IgD-negative memory B cell (primary cell): ENCODE results near the gene NKAP. TPM values are rescaled to one million over a fixed set of nuclear protein-coding genes. Genes with fewer than 3 reads are reported as not detected.
"Not testable (repeated sequence)": the region's sequence is repeated elsewhere in the genome, so short reads cannot be mapped to it uniquely, and the experiment has no call there.

ENCODE experiments used
- H3K27ac Mint-ChIP-seq, 3 donors: one replicate each; pipeline ENCODE4 v1.8.0; 2020 to 2022; ENCODE audit warnings: mild to moderate bottlenecking in 3 of 3, mixed read lengths in 3 of 3, moderate library complexity in 1 of 3
- H3K27me3 Mint-ChIP-seq: one replicate; pipeline ENCODE4 v1.8.0; 2021; ENCODE audit warnings: mixed read lengths
- H3K36me3 Mint-ChIP-seq: one replicate; pipeline ENCODE4 v1.8.0; 2020; ENCODE audit warnings: mild to moderate bottlenecking, mixed read lengths
- H3K4me1 Mint-ChIP-seq, 3 donors: one replicate each; pipeline ENCODE4 v1.8.0; 2020 to 2022; ENCODE audit warnings: mixed read lengths in 3 of 3, mild to moderate bottlenecking in 1 of 3
- H3K4me3 Mint-ChIP-seq, 4 donors: one replicate each; pipeline ENCODE4 v1.8.0; 2020 to 2022; ENCODE audit warnings: mild to moderate bottlenecking in 4 of 4, mixed read lengths in 4 of 4, moderate library complexity in 3 of 4
- H3K9me3 Mint-ChIP-seq, 3 donors: one replicate each; pipeline ENCODE4 v1.8.0; 2020 to 2021; ENCODE audit warnings: mixed read lengths in 3 of 3, mild to moderate bottlenecking in 1 of 3
- polyA plus RNA-seq: library from polyadenylated mRNA; unstranded; fragments of 300-500 nt; fragmentation: Illumina TruSeq; gene quantifications from one replicate; pipeline ENCODE4 v1.2.3, GENCODE V29; 2021

NKAP gene
- polyA plus RNA-seq, 1 donor from 2014 or later = 5.4 TPM

- no peaks in the 10 kb centered on the region for H3K9me3 Mint-ChIP-seq
- no peak within 1 kb of the TSS for H3K4me3 Mint-ChIP-seq
- H3K27ac Mint-ChIP-seq = no peak within 1 kb of the TSS
- H3K36me3 Mint-ChIP-seq = no peaks in the 10 kb centered on the region
- H3K4me1 Mint-ChIP-seq = peaks cover 0 to 1% (median 0%) of the 10 kb centered on the region in 3 donors
- H3K27me3 Mint-ChIP-seq = peaks cover 1% of the 10 kb centered on the region
Observed at GRCh38 chrX:119895843-119896326, 47.7 kb downstream of the NKAP start, which contains the start of gene AKAP14. TSS of gene AKAP14 (plus strand) at chrX:119895893. CDS start at chrX:119903224, 7,331 bp downstream.

DNA sequence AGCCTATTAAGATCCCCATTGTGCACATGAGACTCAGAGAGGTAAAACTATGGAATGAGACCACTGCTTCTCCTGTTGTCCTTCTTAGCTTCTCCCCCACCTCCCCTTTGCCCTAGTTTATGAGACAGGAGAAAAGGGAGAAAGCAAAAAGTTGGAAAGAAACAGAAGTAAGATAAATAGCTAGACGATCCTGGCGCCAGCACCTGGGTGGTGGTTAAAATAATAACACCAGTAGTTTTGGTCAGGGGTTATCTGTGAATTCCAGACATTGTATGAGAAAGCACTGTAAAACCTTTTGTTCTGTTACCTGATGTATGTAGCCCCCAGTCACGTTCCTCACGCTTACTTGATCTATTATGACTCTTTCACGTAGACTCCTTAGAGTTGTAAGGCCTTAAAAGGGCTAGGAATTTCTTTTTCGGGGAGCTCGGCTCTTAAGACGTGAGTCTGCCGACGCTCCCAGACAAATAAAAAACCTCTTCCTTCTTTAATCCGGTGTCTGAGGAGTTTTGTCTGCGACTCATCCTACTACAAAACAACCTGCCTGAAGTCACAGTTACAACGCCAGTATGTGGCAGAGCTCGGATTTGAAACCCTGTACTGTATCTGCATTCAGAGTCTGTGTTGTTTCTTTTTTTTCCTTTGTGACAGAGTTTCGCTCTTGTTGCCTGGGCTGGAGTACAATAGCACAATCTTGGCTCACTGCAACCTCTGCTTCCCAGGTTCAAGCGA lies 51.4 kb downstream of the NKAP start:
- not testable (repeated sequence) for H3K4me1 Mint-ChIP-seq, H3K36me3 Mint-ChIP-seq, H3K27ac Mint-ChIP-seq, H3K9me3 Mint-ChIP-seq, H3K4me3 Mint-ChIP-seq, H3K27me3 Mint-ChIP-seq

GRCh38 chrX:119890626-119891025 lies 52.9 kb downstream of the NKAP start:
- H3K27ac Mint-ChIP-seq, H3K9me3 Mint-ChIP-seq, H3K4me1 Mint-ChIP-seq, H3K27me3 Mint-ChIP-seq, H3K4me3 Mint-ChIP-seq, H3K36me3 Mint-ChIP-seq: not testable (repeated sequence)

GRCh38 chrX:119887721-119888425 lies 55.7 kb downstream of the NKAP start:
- Mint-ChIP-seq H3K4me3 (peak overlapping the region; percentile 29 to 57 (median 53)), H3K4me1 (peaks cover 0 to 5% (median 4%) of the 10 kb centered on the region in 3 donors), H3K9me3 (no peaks in the 10 kb centered on the region), H3K36me3 (no peaks in the 10 kb centered on the region), H3K27ac (peak overlapping the region in 1 of 3 donors; percentile 39), H3K27me3 (peaks cover 1% of the 10 kb centered on the region)

DNA sequence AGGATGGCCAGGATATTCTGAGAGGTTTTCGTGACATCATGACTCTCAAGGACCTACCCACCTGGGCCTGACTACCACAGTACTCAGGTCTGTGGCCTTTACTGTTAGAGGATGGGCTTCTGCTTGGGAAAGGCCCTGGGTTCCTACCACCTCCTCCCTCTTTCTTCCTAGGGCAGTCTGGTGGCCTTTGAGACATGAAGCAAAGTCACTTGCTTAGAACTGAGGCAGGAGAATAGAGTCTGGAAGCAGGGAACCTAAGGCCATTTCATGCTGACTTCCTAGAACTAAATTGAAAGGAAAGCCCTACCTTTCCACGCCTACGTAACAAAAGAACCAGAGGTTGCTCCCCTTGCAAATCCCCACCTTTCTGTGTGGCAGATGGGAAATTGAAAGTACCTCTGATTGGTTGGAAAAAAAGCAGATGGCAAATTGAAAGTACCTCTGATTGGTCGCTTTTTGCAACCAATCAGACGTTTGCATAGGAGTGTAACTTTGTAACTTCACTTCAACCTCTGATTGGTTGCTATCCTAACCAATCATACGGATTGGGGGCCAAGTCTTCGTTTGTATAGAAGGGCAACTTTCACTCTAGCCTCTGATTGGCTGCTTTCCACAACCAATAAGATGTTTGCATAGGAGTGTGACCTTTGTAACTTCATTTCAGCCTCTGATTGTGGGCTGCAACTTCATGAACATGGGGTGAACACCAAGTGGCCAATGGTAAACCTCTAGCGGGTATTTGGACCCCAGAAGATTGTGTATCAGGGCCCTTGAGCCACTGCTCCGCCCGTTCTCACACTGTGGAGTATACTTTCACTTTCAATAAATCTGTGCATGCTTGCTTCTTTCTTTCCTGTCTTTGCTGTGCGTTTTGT lies 57.8 kb downstream of the NKAP start:
- Mint-ChIP-seq H3K27ac (peak overlapping the region in 1 of 3 donors; percentile 16), H3K27me3 (peaks cover 2% of the 10 kb centered on the region), H3K36me3 (no peaks in the 10 kb centered on the region), H3K4me3 (peak overlapping the region in 3 of 4 donors; percentile 17 to 59 (median 22)), H3K4me1 (peaks cover under 1 to 5% (median 5%) of the 10 kb centered on the region in 3 donors), H3K9me3 (no peaks in the 10 kb centered on the region)

GRCh38 chrX:119880552-119881437 lies 62.8 kb downstream of the NKAP start:
- H3K27me3 Mint-ChIP-seq = peaks cover 2% of the 10 kb centered on the region
- H3K9me3 Mint-ChIP-seq = no peaks in the 10 kb centered on the region
- H3K4me3 Mint-ChIP-seq = peak overlapping the region in 2 of 4 donors; percentile 62 to 73
- no peaks in the 10 kb centered on the region for H3K36me3 Mint-ChIP-seq
- peak overlapping the region in 1 of 3 donors; percentile 76 for H3K27ac Mint-ChIP-seq
- H3K4me1 Mint-ChIP-seq = peaks cover 8 to 13% (median 12%) of the 10 kb centered on the region in 3 donors

- peak overlapping the region in 2 of 4 donors; percentile 62 to 73 for H3K4me3 Mint-ChIP-seq
- peak overlapping the region; percentile 24 to 76 (median 27) for H3K27ac Mint-ChIP-seq
Observed at GRCh38 chrX:119880076-119880475, 63.5 kb downstream of the NKAP start.

GRCh38 chrX:119878740-119879139 lies 64.8 kb downstream of the NKAP start:
- Mint-ChIP-seq H3K4me1 (peaks cover 8 to 13% (median 12%) of the 10 kb centered on the region in 3 donors), H3K4me3 (no peak overlapping the region), H3K27ac (no peak overlapping the region), H3K36me3 (no peaks in the 10 kb centered on the region), H3K27me3 (peaks cover 2% of the 10 kb centered on the region), H3K9me3 (no peaks in the 10 kb centered on the region)

More at GRCh38 chrX:119880076-119880475, 63.5 kb downstream of the NKAP start:
- Mint-ChIP-seq H3K27me3 (peaks cover 2% of the 10 kb centered on the region), H3K9me3 (no peaks in the 10 kb centered on the region), H3K4me1 (peaks cover 8 to 13% (median 12%) of the 10 kb centered on the region in 3 donors), H3K36me3 (no peaks in the 10 kb centered on the region)

GRCh38 chrX:119871599-119872395 lies 71.8 kb downstream of the NKAP start, which contains the start of the genes NDUFA1 and RNF113A:
TSS of gene NDUFA1 (plus strand) at chrX:119871832. CDS start at chrX:119871912, 80 bp downstream.
TSS of gene RNF113A (minus strand) at chrX:119871733. CDS start at chrX:119871613, 120 bp downstream.
- peaks cover 0 to 1% (median 0%) of the 10 kb centered on the region in 3 donors for H3K9me3 Mint-ChIP-seq
- peak within 1 kb of the TSS; percentile 95 to 99 (median 99) for H3K27ac Mint-ChIP-seq
- peaks cover 6 to 22% (median 7%) of the 10 kb centered on the region in 3 donors for H3K4me1 Mint-ChIP-seq
- peak within 1 kb of the TSS; percentile 96 to 98 (median 97) for H3K4me3 Mint-ChIP-seq
- H3K27me3 Mint-ChIP-seq = no peaks in the 10 kb centered on the region
- H3K36me3 Mint-ChIP-seq = peaks cover 1% of the 10 kb centered on the region

DNA sequence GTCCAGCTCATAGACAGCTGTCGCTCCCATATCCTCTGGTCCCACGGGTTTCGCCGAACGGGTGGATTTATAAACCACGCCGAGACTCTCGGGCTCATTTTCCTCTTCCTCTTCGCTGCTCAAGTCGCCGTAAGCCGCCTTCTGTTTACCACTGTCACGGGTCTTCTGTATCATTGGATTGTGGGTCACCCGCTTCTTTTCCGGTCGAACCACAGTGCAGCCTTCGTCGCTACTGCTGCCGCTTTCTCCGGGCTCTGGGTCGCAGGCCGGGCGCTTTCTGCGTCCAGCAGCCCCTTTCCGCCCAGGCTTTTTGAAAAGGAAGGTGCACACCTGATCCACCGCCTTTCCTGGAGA lies 72.3 kb downstream of the NKAP start:
- Mint-ChIP-seq H3K27ac (peak overlapping the region; percentile 95 to 99 (median 99)), H3K4me3 (peak overlapping the region; percentile 96 to 98 (median 97)), H3K9me3 (peaks cover 0 to 1% (median 0%) of the 10 kb centered on the region in 3 donors), H3K4me1 (peaks cover 6 to 22% (median 7%) of the 10 kb centered on the region in 3 donors), H3K27me3 (no peaks in the 10 kb centered on the region), H3K36me3 (peaks cover 1% of the 10 kb centered on the region)
